Type B pancreatic cell (in vitro differentiated cells): ENCODE results near the gene GABRB3. TPM values are rescaled to one million over a fixed set of nuclear protein-coding genes. Genes with fewer than 3 reads are reported as not detected.

ENCODE experiments used
- DNase-seq: peaks from one replicate; pipeline ENCODE4 v3.0.0; 2021; ENCODE audit warnings: mixed read lengths; ENCODE audit not compliant: unreplicated experiment; ENCODE audit errors: extremely low spot score
- H3K27ac Mint-ChIP-seq: 2 replicates; pipeline ENCODE4 v1.8.0; 2021; ENCODE audit warnings: mild to moderate bottlenecking, mixed read lengths
- H3K27me3 Mint-ChIP-seq: 2 replicates; pipeline ENCODE4 v1.8.0; 2021; ENCODE audit warnings: mixed read lengths
- H3K36me3 Mint-ChIP-seq: 2 replicates; pipeline ENCODE4 v1.8.0; 2021; ENCODE audit warnings: mixed read lengths
- H3K4me1 Mint-ChIP-seq: one replicate; pipeline ENCODE4 v1.8.0; 2021; ENCODE audit warnings: mixed read lengths; ENCODE audit not compliant: unreplicated experiment
- H3K4me3 Mint-ChIP-seq: 2 replicates; pipeline ENCODE4 v1.8.0; 2021; ENCODE audit warnings: mild to moderate bottlenecking, mixed read lengths
- H3K9me3 Mint-ChIP-seq: 2 replicates; pipeline ENCODE4 v1.8.0; 2021; ENCODE audit warnings: mixed read lengths
- CTCF ChIP-seq: fragments of 200-600 bp; sonication (generic); conservative IDR thresholded peaks from 2 replicates; pipeline ENCODE4 v1.5.0; 2021; ENCODE audit warnings: antibody characterized with exemption, mild to moderate bottlenecking
- total RNA-seq: library from RNA; stranded (reverse); gene quantifications from 2 replicates; pipeline ENCODE4 v1.2.1, GENCODE V29; 2021; ENCODE audit warnings: low replicate concordance

The GABRB3 gene
- total RNA-seq, 1 donor from 2014 or later: 28.5 TPM

GRCh38 chr15:26628879-26629529 lies 143.9 kb downstream of the GABRB3 start:
- H3K4me3 Mint-ChIP-seq: peak overlapping the region; percentile 73
- peaks cover 3% of the 10 kb centered on the region for H3K9me3 Mint-ChIP-seq
- peaks cover under 1% of the 10 kb centered on the region for H3K4me1 Mint-ChIP-seq
- DNase-seq: no peak
- no peak overlapping the region for H3K27ac Mint-ChIP-seq
- H3K36me3 Mint-ChIP-seq: no peaks in the 10 kb centered on the region
- TF ChIP-seq CTCF: no peak
- H3K27me3 Mint-ChIP-seq: peaks cover 3% of the 10 kb centered on the region

- H3K4me3 Mint-ChIP-seq: peak overlapping the region; percentile 61
- no peaks in the 10 kb centered on the region for H3K36me3 Mint-ChIP-seq
Observed at GRCh38 chr15:26628071-26628470, 144.8 kb downstream of the GABRB3 start.

GRCh38 chr15:26624128-26624527 lies 148.7 kb downstream of the GABRB3 start:
- Mint-ChIP-seq H3K9me3 (peaks cover 3% of the 10 kb centered on the region), H3K4me3 (no peak overlapping the region), H3K27ac (no peak overlapping the region), H3K4me1 (no peaks in the 10 kb centered on the region), H3K36me3 (no peaks in the 10 kb centered on the region), H3K27me3 (no peaks in the 10 kb centered on the region)
- TF ChIP-seq CTCF: no peak
- DNase-seq: no peak

More at GRCh38 chr15:26628071-26628470, 144.8 kb downstream of the GABRB3 start:
- Mint-ChIP-seq H3K9me3 (peaks cover 3% of the 10 kb centered on the region), H3K27ac (no peak overlapping the region), H3K27me3 (no peaks in the 10 kb centered on the region), H3K4me1 (no peaks in the 10 kb centered on the region)
- DNase-seq: no peak
- no peak for TF ChIP-seq CTCF

GRCh38 chr15:26623071-26623470 lies 149.8 kb downstream of the GABRB3 start:
- DNase-seq: no peak
- H3K36me3 Mint-ChIP-seq: no peaks in the 10 kb centered on the region
- no peak overlapping the region for H3K27ac Mint-ChIP-seq
- no peaks in the 10 kb centered on the region for H3K4me1 Mint-ChIP-seq
- H3K27me3 Mint-ChIP-seq: no peaks in the 10 kb centered on the region
- peaks cover 3% of the 10 kb centered on the region for H3K9me3 Mint-ChIP-seq
- no peak for TF ChIP-seq CTCF
- H3K4me3 Mint-ChIP-seq: no peak overlapping the region

GRCh38 chr15:26621816-26622215 lies 151.1 kb downstream of the GABRB3 start:
- no peaks in the 10 kb centered on the region for H3K27me3 Mint-ChIP-seq
- no peaks in the 10 kb centered on the region for H3K9me3 Mint-ChIP-seq
- no peaks in the 10 kb centered on the region for H3K36me3 Mint-ChIP-seq
- H3K4me1 Mint-ChIP-seq: no peaks in the 10 kb centered on the region
- no peak overlapping the region for H3K27ac Mint-ChIP-seq
- no peak overlapping the region for H3K4me3 Mint-ChIP-seq
- TF ChIP-seq CTCF: no peak
- DNase-seq: no peak
